ENCODE measurements around the gene FOXA2. TPM values are rescaled to one million over a fixed set of nuclear protein-coding genes. Genes with fewer than 3 reads are reported as not detected.
A peak's percentile ranks its signal among the peaks of the same experiment; 100 is the strongest.

Gene FOXA2
- total and polyA plus RNA-seq, 2 of the 13 experiments (the other 11 are each of a cell fraction or from before 2014, with no cell fraction given), result 8.8 to 12.2 TPM

DNA sequence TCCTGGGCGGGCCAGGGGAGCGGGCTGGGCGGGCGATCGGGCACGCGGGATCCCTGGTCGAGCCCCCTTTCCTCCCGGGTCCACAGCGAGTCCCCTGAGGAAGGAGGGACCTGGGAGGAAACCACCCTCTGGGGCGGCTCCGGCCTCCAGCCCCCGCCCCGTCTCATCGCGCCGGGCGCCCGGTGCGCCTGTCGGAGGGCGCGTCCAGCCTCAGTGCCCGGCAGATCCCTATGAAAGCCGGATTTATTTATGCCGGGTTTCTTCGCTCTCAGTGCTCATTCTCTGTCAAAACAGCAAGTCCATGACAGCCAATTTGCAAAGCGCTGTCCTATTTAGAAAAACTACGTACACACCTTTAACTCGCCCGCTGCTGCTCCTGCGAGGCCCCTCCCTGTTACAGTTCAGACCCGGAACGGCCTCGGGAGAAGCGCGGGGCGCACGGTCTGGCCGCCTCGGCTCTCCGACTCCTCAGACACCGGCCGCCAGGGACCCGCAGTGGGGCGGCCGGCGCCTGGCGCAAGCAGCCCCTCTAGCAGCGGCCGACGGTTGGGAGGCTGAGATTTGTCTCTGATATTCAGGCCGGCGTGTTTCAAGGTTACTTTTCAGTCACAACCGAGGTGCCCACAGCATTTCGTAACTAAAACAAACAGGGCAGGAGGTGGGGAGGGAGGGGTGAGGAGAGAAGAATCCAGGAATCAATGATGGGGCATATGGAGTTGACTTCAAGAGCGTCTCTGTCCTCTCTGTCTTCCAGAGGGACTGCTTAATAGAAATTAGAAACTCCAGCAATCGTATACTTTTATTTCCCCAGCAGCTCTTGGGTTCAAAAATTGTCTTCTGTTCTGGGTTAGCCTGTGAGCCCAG, 782 bp upstream of the FOXA2 start (continued):
- TF ChIP-seq IRX3 (CRISPR knock-in tag; IDR thresholded peaks at IDR 0.05; ENCODE audit: borderline replicate concordance, low read depth) (peak; percentile 60; the same call in 1 of the 2 replicates), RAD21 (CRISPR knock-in tag; IDR thresholded peaks at IDR 0.05) (peak; percentile 36; the same call in 1 of the 2 replicates), ZNF556 (CRISPR knock-in tag; IDR thresholded peaks at IDR 0.05; ENCODE audit: borderline replicate concordance) (peak; percentile 44; the same call in 1 of the 2 replicates), ZNF33B (CRISPR knock-in tag; IDR thresholded peaks at IDR 0.05) (no peak; the same call in none of the 2 replicates), GPN1 (CRISPR knock-in tag; IDR thresholded peaks at IDR 0.05; ENCODE audit: borderline replicate concordance) (no peak), NFIC (IDR thresholded peaks at IDR 0.05; ENCODE audit: low read length) (no peak; the same call in 1 of the 2 replicates), THAP11 (CRISPR knock-in tag; IDR thresholded peaks at IDR 0.05) (peak; percentile 84), TBX2 (CRISPR knock-in tag; IDR thresholded peaks at IDR 0.05; ENCODE audit: borderline replicate concordance) (peak; percentile 87), MLLT10 (CRISPR knock-in tag; IDR thresholded peaks at IDR 0.05) (no peak), TEAD3 (CRISPR knock-in tag; optimal IDR thresholded peaks at IDR 0.05; ENCODE audit: borderline replicate concordance) (peak; percentile 78), GABPA (IDR thresholded peaks at IDR 0.05; ENCODE audit: low read depth, low read length) (no peak), GABPA (CRISPR knock-in tag; IDR thresholded peaks at IDR 0.05; ENCODE audit: low read depth) (no peak), HOXA3 (CRISPR knock-in tag; IDR thresholded peaks at IDR 0.05) (peak; percentile 77; the same call in 1 of the 2 replicates), ZNF432 (CRISPR knock-in tag; IDR thresholded peaks at IDR 0.05; ENCODE audit: borderline replicate concordance) (no peak), KAT2B (IDR thresholded peaks at IDR 0.05; ENCODE audit: borderline replicate concordance, low read depth, low read length) (no peak), FOXM1 (CRISPR knock-in tag; IDR thresholded peaks at IDR 0.05) (0 out of 2 replicates have a peak, but pooled peaks have one; percentile 35), KDM6A (CRISPR knock-in tag; IDR thresholded peaks at IDR 0.05; ENCODE audit: low read depth) (0 out of 2 replicates have a peak, but pooled peaks have one; percentile 34), ZNF788 (CRISPR knock-in tag; IDR thresholded peaks at IDR 0.05; ENCODE audit: borderline replicate concordance) (peak; percentile 57; the same call in 1 of the 2 replicates), AGO1 (IDR thresholded peaks at IDR 0.05; ENCODE audit: low read depth, low read length, poor library complexity, severe bottlenecking) (peak; percentile 87), CENPX (CRISPR knock-in tag; IDR thresholded peaks at IDR 0.05) (no peak), NR2C2 (CRISPR knock-in tag; IDR thresholded peaks at IDR 0.05; ENCODE audit: borderline replicate concordance) (0 out of 2 replicates have a peak, but pooled peaks have one; percentile 6), MAFG (CRISPR knock-in tag; IDR thresholded peaks at IDR 0.05) (no peak; the same call in 1 of the 2 replicates), ZFX (CRISPR knock-in tag; IDR thresholded peaks at IDR 0.05; ENCODE audit: low read depth) (peak; percentile 62)
- TF ChIP-seq, protein P1, sequence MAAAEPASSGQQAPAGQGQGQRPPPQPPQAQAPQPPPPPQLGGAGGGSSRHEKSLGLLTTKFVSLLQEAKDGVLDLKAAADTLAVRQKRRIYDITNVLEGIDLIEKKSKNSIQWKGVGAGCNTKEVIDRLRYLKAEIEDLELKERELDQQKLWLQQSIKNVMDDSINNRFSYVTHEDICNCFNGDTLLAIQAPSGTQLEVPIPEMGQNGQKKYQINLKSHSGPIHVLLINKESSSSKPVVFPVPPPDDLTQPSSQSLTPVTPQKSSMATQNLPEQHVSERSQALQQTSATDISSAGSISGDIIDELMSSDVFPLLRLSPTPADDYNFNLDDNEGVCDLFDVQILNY (CRISPR knock-in tag; conservative IDR thresholded peaks at IDR 0.05), result no peak
- TF ChIP-seq, protein P2, sequence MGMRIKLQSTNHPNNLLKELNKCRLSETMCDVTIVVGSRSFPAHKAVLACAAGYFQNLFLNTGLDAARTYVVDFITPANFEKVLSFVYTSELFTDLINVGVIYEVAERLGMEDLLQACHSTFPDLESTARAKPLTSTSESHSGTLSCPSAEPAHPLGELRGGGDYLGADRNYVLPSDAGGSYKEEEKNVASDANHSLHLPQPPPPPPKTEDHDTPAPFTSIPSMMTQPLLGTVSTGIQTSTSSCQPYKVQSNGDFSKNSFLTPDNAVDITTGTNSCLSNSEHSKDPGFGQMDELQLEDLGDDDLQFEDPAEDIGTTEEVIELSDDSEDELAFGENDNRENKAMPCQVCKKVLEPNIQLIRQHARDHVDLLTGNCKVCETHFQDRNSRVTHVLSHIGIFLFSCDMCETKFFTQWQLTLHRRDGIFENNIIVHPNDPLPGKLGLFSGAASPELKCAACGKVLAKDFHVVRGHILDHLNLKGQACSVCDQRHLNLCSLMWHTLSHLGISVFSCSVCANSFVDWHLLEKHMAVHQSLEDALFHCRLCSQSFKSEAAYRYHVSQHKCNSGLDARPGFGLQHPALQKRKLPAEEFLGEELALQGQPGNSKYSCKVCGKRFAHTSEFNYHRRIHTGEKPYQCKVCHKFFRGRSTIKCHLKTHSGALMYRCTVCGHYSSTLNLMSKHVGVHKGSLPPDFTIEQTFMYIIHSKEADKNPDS (CRISPR knock-in tag; IDR thresholded peaks at IDR 0.05), result no peak
- TF ChIP-seq, protein P3, sequence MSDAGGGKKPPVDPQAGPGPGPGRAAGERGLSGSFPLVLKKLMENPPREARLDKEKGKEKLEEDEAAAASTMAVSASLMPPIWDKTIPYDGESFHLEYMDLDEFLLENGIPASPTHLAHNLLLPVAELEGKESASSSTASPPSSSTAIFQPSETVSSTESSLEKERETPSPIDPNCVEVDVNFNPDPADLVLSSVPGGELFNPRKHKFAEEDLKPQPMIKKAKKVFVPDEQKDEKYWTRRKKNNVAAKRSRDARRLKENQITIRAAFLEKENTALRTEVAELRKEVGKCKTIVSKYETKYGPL (CRISPR knock-in tag; IDR thresholded peaks at IDR 0.05), result peak; percentile 60; the same call in 1 of the 2 replicates
